COLO829 (cell line): Measurements from ENCODE around the gene ARL2BP.

Experiments used
- DNase-seq: peaks from one replicate; pipeline ENCODE4 v3.0.0; 2012; ENCODE audit warnings: low spot score

Gene ARL2BP

GRCh38 chr16:57235128-57236021 is 9.7 kb upstream of the ARL2BP start:
- no peak for DNase-seq

- no peak for DNase-seq
These were observed 9.1 kb upstream of the ARL2BP start for GRCh38 chr16:57236022-57236350.

- no peak for DNase-seq
These were observed 6.4 kb upstream of the ARL2BP start for GRCh38 chr16:57238682-57239081.

GRCh38 chr16:57239107-57239506 is 6.0 kb upstream of the ARL2BP start:
- DNase-seq = no peak

- no peak for DNase-seq
These were observed 4.2 kb upstream of the ARL2BP start for GRCh38 chr16:57240851-57241250.

- DNase-seq = no peak
These were observed 2.4 kb upstream of the ARL2BP start for GRCh38 chr16:57242650-57243049.

GRCh38 chr16:57244463-57244766 is 644 bp upstream of the ARL2BP start:
- DNase-seq = no peak

- no peak for DNase-seq
These were observed 534 bp downstream of the ARL2BP start for GRCh38 chr16:57245472-57246113.

GRCh38 chr16:57251352-57251751 is 6.3 kb downstream of the ARL2BP start:
- DNase-seq = no peak

- no peak for DNase-seq
These were observed 7.2 kb downstream of the ARL2BP start for GRCh38 chr16:57252148-57252721.

GRCh38 chr16:57253466-57253865 is 8.4 kb downstream of the ARL2BP start:
- DNase-seq = no peak

- no peak for DNase-seq
These were observed 10.8 kb downstream of the ARL2BP start for GRCh38 chr16:57255686-57256415.

GRCh38 chr16:57256601-57257395 is 11.7 kb downstream of the ARL2BP start:
- DNase-seq = no peak

- no peak for DNase-seq
These were observed 12.5 kb downstream of the ARL2BP start for GRCh38 chr16:57257455-57258070.

- no peak for DNase-seq
These were observed 13.3 kb downstream of the ARL2BP start for GRCh38 chr16:57258226-57258909.

- DNase-seq = no peak
These were observed 13.9 kb downstream of the ARL2BP start for GRCh38 chr16:57258910-57259475.

GRCh38 chr16:57260294-57260929 is 15.4 kb downstream of the ARL2BP start:
- DNase-seq = peak; percentile 78

- no peak for DNase-seq
These were observed 16.7 kb downstream of the ARL2BP start for GRCh38 chr16:57261806-57262205.

GRCh38 chr16:57262841-57263540 is 17.9 kb downstream of the ARL2BP start:
- no peak for DNase-seq
